Peyer's patch (tissue), 4 donors: ENCODE measurements around the gene DDX4.

Experiments
- POLR2A ChIP-seq, 2 donors: fragments of 450-650 bp; IDR thresholded peaks; one replicate each; pipeline ENCODE4 v1.5.1; 2017; ENCODE audit warnings: antibody characterized with exemption in 2 of 2, mild to moderate bottlenecking in 2 of 2, moderate library complexity in 2 of 2
- TF ChIP-seq, protein P1 (sequence below), 6 experiments: fragments of 450-650 bp in 4 of 6; fragments of 200-600 bp in 2 of 6; sonication (generic) in 1 of 6; IDR thresholded peaks; one replicate each; pipeline ENCODE4 v1.5.1; 2017 to 2019; ENCODE audit warnings: antibody characterized with exemption in 6 of 6, mild to moderate bottlenecking in 3 of 6, moderate library complexity in 1 of 6

DNA sequence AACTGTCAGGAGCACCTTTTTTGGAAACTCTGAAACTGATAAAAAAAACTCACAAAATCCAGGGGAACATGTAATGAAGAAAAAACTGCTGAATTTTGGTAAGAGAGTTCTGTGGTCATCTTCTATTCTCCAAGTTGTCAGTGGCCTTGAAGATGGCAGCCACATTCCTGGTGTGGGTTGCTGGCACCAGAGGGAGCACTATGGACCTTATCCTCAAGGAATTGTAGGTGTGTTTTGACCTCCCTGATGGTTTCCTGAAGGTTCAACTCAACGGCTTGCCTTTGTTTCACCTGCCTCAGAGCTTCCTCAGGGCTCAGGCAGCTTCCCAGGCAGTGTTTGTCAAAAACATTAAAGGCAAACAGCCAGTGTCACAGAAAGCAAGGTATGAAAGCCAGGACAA lies 23.5 kb upstream of the DDX4 start:
- TF ChIP-seq POLR2A (IDR thresholded peaks at IDR 0.05), result no peak
- TF ChIP-seq, protein P1, sequence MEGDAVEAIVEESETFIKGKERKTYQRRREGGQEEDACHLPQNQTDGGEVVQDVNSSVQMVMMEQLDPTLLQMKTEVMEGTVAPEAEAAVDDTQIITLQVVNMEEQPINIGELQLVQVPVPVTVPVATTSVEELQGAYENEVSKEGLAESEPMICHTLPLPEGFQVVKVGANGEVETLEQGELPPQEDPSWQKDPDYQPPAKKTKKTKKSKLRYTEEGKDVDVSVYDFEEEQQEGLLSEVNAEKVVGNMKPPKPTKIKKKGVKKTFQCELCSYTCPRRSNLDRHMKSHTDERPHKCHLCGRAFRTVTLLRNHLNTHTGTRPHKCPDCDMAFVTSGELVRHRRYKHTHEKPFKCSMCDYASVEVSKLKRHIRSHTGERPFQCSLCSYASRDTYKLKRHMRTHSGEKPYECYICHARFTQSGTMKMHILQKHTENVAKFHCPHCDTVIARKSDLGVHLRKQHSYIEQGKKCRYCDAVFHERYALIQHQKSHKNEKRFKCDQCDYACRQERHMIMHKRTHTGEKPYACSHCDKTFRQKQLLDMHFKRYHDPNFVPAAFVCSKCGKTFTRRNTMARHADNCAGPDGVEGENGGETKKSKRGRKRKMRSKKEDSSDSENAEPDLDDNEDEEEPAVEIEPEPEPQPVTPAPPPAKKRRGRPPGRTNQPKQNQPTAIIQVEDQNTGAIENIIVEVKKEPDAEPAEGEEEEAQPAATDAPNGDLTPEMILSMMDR (IDR thresholded peaks at IDR 0.05), result peak in 1 of 6 experiments; percentile 17
